IPS-18c (cell line): ENCODE results near the gene RPRML.

Experiments used
- H3K4me3 ChIP-seq: 2 replicates; pipeline ENCODE4 v1.7.0; 2013; ENCODE audit warnings: low read depth, mild to moderate bottlenecking, low read length, moderate library complexity; ENCODE audit not compliant: insufficient read depth
- H3K9me3 ChIP-seq: one replicate; pipeline ENCODE4 v1.6.1; 2013; ENCODE audit warnings: mild to moderate bottlenecking, low read length, moderate library complexity; ENCODE audit not compliant: control insufficient read depth, insufficient read depth

The RPRML gene

GRCh38 chr17:46928467-46929261, 50.4 kb downstream of the RPRML start:
- no peak overlapping the region for H3K4me3 ChIP-seq

More at GRCh38 chr17:46928467-46929261, 50.4 kb downstream of the RPRML start:
- no peaks in the 10 kb centered on the region for H3K9me3 ChIP-seq
